Ecto neural progenitor cell (in vitro differentiated cells): ENCODE measurements around the gene MID1.

Experiments used
- DNase-seq: peaks from one replicate; pipeline ENCODE4 v3.0.0-alpha.2; 2018; ENCODE audit warnings: low spot score

MID1 gene

DNA sequence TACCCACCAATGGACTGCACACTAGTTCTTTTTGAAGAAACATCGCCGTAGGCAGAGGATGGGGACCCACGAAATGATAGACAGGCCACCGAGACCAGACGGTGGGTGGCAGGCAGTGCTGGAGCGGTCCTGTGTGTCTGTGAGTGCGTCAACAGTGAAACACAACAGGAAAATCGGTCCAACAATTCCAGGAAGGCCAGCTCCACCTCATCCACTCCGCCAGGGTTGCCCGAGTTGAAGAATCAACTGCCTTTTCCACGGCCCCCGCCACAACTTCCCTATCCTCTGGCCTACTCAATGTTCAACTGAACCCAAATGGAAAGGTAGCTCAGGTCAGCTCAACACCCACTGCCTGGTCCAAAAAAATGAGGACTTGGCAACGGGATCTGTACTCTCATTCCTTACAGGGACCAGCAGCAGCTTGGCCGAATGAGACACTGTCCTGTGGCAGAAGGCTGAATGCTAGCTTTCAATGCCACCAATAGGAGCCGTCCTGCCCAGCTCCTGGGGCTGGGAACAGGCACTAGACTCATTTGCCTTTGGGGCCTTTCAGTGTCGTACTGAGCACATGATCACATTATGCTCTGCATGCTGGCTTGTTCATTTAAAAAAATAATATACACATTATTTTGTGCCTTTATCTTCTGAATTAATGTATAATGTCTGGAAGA, 43.5 kb downstream of the MID1 start:
- no peak for DNase-seq

- no peak for DNase-seq
These were observed 44.2 kb downstream of the MID1 start for GRCh38 chrX:10576186-10576585.

DNA sequence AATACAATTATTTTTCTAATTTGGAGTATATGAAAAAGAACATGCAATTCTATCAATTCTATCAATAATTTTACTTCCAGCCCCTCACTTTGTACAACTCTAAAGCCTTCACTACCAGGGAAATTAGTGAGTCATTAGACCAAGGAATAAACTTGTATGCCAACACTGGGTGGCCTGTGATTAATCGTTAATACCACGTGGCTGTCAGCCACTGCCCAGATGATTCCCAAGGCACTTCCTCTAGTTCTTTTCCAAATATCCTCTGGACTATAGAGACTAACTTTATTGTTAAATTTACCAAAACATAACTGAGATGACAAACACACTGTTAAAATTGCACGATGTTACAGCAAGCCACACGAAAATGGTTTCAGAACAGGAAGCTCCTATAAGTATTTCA, 45.7 kb downstream of the MID1 start:
- DNase-seq = no peak

- no peak for DNase-seq
These were observed 49.1 kb downstream of the MID1 start for GRCh38 chrX:10571260-10571659.

GRCh38 chrX:10570601-10571000, 49.8 kb downstream of the MID1 start:
- DNase-seq = no peak

- DNase-seq = no peak
These were observed 50.4 kb downstream of the MID1 start for GRCh38 chrX:10569946-10570345.

GRCh38 chrX:10568428-10568827, 52.0 kb downstream of the MID1 start:
- no peak for DNase-seq

DNA sequence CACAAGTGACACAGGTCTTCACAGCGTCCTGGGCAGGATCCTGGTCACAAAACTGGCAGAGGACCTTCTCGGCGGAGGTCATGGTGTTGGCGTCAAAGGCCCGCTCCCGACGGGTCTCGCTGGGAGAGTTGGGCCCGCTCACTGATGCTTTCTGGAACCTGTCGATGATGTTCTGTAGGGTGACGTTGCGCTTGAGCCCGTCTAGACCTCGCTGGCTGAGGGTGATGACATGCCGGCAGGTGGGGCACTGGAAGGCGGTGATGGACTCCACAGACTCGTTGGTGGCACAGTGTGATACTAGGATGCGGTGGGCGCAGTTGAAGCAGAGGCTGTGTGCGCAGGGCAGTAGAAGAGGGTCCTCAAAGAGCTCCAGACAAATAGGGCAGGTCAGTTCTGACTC, 53.2 kb downstream of the MID1 start:
- DNase-seq = no peak

DNA sequence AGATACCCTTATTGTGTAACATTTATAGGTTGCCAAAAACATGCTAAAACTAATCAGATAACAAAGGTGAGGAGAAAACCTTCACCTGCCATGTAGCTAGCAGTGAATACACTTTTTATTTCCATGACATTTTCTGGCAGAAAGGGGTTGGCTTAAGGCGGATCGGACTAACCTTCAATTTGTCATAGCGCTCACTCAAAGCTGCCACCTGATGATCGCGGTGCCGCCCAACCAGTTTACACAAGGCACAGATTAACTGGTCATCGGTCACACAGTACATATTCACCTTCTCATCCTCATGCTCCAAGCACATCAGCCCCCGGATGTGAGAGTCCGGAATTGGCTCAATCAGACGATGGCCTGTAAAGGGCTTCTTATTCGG, 53.7 kb downstream of the MID1 start:
- no peak for DNase-seq

GRCh38 chrX:10564484-10564883, 55.9 kb downstream of the MID1 start:
- no peak for DNase-seq

- DNase-seq = no peak
These were observed 63.2 kb downstream of the MID1 start for GRCh38 chrX:10557166-10557565.

DNA sequence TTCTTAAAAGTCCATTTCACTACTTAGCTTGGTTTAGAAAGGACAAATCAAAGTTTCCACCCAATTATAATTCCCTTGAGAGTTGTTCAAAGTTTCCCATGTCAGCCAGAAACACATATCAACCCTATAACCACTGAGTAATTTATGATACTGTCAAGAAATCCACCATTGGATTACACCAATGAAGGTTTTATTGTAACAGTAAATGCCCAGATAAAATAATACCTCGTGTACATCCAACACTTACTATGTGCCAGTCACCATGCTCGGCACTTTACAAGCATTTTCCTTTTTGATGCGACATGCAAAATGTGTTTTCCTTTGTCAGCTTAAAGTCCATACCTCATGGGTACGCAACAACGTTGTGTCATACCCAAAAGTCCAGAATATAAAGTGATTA, 64.0 kb downstream of the MID1 start:
- DNase-seq = no peak

GRCh38 chrX:10555846-10556245, 64.5 kb downstream of the MID1 start:
- no peak for DNase-seq

GRCh38 chrX:10554612-10555270, 65.6 kb downstream of the MID1 start:
- DNase-seq = no peak

GRCh38 chrX:10549280-10549679, 71.1 kb downstream of the MID1 start:
- no peak for DNase-seq

DNA sequence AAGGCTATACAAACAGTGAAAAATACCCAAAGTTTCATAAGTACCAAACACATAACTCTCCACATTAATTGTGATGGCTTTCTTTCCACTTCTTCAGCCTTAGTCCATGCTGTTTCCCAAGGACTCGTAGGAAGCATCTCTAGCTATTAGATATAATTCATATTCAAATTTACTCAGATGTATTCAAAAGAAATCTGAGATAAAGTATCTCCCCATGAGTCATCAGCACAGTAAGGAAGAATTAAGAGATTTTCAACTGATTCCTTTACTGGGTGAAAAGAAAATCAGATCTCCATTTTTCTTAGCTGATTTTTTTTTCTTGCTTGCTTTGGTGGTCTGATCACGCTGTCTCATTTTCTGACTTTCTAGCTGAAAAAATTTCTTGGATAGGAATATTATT, 71.7 kb downstream of the MID1 start:
- no peak for DNase-seq

DNA sequence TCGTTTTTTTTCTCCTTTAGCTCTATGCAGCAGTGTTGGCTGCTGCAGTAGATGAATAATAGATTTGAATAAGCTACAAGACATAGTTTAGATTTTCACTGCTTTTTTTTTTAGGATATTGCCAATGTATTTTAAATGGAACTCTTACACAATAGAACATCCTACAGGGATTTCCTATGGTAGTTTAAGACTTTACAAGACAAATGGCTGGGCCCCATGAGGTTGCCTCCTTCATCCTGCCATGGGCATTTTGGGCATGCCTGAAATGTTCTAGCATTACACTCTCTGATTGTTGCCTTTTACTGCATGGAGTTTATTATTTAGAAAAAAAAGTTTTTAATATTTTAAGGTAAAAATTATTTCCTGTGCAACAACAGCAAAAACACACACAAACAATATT, 74.5 kb downstream of the MID1 start:
- DNase-seq = no peak

DNA sequence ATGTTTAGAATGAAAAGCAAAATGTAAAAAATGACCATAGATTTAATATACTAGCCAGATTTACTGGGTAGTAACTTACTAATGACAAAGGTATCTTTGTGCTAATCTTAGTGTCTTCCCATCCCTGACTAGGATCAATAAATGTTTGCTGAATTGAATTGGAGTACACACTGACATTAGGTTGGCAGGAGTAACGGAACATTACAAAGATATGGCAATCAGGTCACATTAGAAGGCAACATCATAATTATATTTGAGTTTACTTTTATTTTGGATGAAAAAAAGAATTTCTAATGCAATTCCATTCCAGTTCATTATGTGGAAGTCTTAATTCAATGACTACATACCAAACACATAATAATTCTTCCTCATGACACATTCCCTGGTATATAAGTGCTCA, 77.8 kb downstream of the MID1 start:
- DNase-seq = no peak

DNA sequence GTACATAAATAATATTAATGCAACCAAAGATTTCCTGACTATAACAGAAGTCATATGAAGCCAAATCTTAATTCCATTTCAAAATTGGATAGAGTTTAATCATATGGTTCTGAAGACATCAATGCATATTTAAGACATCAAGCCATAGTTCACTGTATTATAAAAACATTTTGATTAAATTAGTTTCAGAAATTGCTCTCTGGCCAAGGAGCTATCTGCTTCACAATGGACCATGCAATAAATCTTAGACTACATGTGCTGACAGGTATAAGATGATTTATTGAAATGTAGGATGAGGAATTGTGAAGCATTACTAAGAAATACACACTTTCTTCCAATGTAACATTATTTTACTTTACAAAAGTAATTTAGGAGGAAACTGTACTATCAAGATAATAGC, 81.6 kb downstream of the MID1 start:
- no peak for DNase-seq

- DNase-seq = no peak
These were observed 83.1 kb downstream of the MID1 start for GRCh38 chrX:10537308-10537707.

DNA sequence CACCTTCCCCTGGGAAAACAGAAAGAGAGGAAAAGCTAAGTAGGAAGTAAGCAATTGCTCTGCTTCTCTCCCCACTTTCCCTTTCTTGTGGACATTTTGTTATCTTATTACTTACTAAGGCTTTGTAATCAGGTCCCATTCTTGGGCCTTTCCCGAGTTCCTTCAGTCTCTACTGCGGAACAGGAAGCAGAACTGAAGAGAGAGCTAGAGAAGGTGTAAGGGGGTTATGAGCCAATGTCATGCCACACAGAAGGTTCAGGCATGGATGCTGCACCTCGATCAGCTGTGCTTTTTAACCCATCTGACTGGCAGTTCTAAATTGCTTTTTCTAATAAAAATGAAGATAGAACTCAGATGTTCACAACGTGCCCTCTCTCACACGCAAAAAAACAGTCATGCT, 83.6 kb downstream of the MID1 start:
- DNase-seq = no peak

GRCh38 chrX:10534611-10535010, 85.8 kb downstream of the MID1 start:
- no peak for DNase-seq

DNA sequence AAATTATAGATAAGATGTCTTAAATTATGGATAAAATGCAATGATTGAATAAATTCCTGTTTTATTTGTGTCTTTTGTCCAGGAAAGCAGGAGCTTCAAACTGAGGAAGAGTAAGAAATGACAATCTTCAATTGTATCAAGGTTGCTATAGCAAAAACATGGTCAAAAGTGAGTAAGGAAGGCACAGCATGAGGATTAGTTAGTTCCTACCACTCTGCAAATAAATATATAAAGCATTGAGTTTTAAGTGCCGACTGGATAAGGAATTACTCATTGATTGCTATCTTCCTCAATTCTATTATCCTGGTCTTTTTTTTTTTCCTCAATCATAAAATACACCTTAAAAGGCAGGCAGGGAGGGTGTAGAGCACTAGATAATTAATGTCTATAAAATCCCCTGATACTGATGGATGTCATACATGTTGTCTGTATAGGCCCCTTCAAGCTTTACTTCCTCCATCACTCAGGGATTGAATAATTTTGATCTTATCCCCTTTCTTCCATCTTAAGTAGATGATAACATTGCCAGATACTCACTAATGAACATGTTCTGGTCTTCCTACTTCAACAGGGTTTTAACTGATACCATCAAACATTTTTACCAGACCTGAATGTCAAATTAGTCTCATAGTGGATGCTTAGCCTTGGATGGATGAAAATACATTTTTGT, 86.6 kb downstream of the MID1 start:
- no peak for DNase-seq

- no peak for DNase-seq
These were observed 88.5 kb downstream of the MID1 start for GRCh38 chrX:10531927-10532326.
